Peyer's patch (tissue), 4 donors: ENCODE data around the gene FTO.

Source experiments
- CTCF ChIP-seq, 6 experiments: fragments of 450-650 bp in 4 of 6; fragments of 200-600 bp in 2 of 6; sonication (generic) in 1 of 6; IDR thresholded peaks; one replicate each; pipeline ENCODE4 v1.5.1; 2017 to 2019; ENCODE audit warnings: antibody characterized with exemption in 6 of 6, mild to moderate bottlenecking in 3 of 6, moderate library complexity in 1 of 6
- POLR2A ChIP-seq, 2 donors: fragments of 450-650 bp; IDR thresholded peaks; one replicate each; pipeline ENCODE4 v1.5.1; 2017; ENCODE audit warnings: antibody characterized with exemption in 2 of 2, mild to moderate bottlenecking in 2 of 2, moderate library complexity in 2 of 2

GRCh38 chr16:53946746-53947386 lies 242.9 kb downstream of the FTO start:
- TF ChIP-seq CTCF (IDR thresholded peaks at IDR 0.05) (no peak), POLR2A (IDR thresholded peaks at IDR 0.05) (no peak)
